ENCODE data around the gene FEV. TPM values are rescaled to one million over a fixed set of nuclear protein-coding genes. Genes with fewer than 3 reads are reported as not detected.
A peak's percentile ranks its signal among the peaks of the same experiment; 100 is the strongest.

Gene FEV
- total and polyA plus RNA-seq, 11 donors: not detected

GRCh38 chr2:219003979-219004378 lies 19.0 kb upstream of the FEV start:
- 81 to 88% (median 85%) methylated on average over 3 of the region's 3 CpGs for WGBS, 4 donors
- intact Hi-C loops (cut with DNase I): no loop called here
- H3K27me3 ChIP-seq: peaks cover 48 to 97% (median 75%) of the 10 kb centered on the region in 9 donors

GRCh38 chr2:219003267-219003634 lies 18.3 kb upstream of the FEV start:
- H3K27me3 ChIP-seq: peaks cover 48 to 91% (median 82%) of the 10 kb centered on the region in 9 donors
- intact Hi-C loops (cut with DNase I): no loop called here
- H3K4me1 ChIP-seq: peaks cover 0 to 25% (median 18%) of the 10 kb centered on the region in 12 donors
- 4 to 21% (median 7%) methylated on average over 6 to 20 of the region's 20 CpGs for whole genome bisulfite sequencing, 4 donors
- peak overlapping the region in 2 of 12 donors; percentile 5 to 31 for H3K4me3 ChIP-seq
- H3K27ac ChIP-seq: no peak overlapping the region
- DNase-seq (no peak), ATAC-seq (peak in 1 of 4 donors; percentile 6)
- H3K9me3 ChIP-seq: no peaks in the 10 kb centered on the region
- peak in 2 of 12 donors; percentile 8 to 27 for TF ChIP-seq CTCF (IDR thresholded peaks at IDR 0.05)
- TF ChIP-seq POLR2A (IDR thresholded peaks at IDR 0.05): no peak
- no peaks in the 10 kb centered on the region for H3K36me3 ChIP-seq

More at GRCh38 chr2:219003979-219004378, 19.0 kb upstream of the FEV start:
- ATAC-seq: no peak
- DNase-seq: no peak
- no peak overlapping the region for H3K4me3 ChIP-seq
- no peak for TF ChIP-seq CTCF (IDR thresholded peaks at IDR 0.05)
- no peak overlapping the region for H3K27ac ChIP-seq
- peaks cover 0 to 25% (median 18%) of the 10 kb centered on the region in 12 donors for H3K4me1 ChIP-seq
- H3K36me3 ChIP-seq: no peaks in the 10 kb centered on the region
- H3K9me3 ChIP-seq: no peaks in the 10 kb centered on the region

- H3K36me3 ChIP-seq: no peaks in the 10 kb centered on the region
- no peaks in the 10 kb centered on the region for H3K9me3 ChIP-seq
- DNase-seq (no peak), ATAC-seq (no peak)
- 2 to 3% (median 2%) methylated on average over 37 to 72 of the region's 72 CpGs for WGBS, 4 donors
- H3K27ac ChIP-seq: no peak overlapping the region
- TF ChIP-seq POLR2A (IDR thresholded peaks at IDR 0.05) (no peak), CTCF (IDR thresholded peaks at IDR 0.05) (peak in 8 of 12 donors; percentile 3 to 44 (median 27))
- H3K27me3 ChIP-seq: peaks cover 48 to 88% (median 82%) of the 10 kb centered on the region in 9 donors
- peak overlapping the region in 3 of 12 donors; percentile 3 to 31 (median 5) for H3K4me3 ChIP-seq
- intact Hi-C loops (cut with DNase I): no loop called here
- H3K4me1 ChIP-seq: peaks cover 0 to 25% (median 18%) of the 10 kb centered on the region in 12 donors
Measured at GRCh38 chr2:219002395-219003266, 17.6 kb upstream of the FEV start.

GRCh38 chr2:219001577-219002394 lies 16.8 kb upstream of the FEV start:
- H3K27me3 ChIP-seq: peaks cover 48 to 91% (median 85%) of the 10 kb centered on the region in 9 donors
- intact Hi-C loops (cut with DNase I): no loop called here
- H3K4me3 ChIP-seq: peak overlapping the region in 2 of 12 donors; percentile 4 to 6

More at GRCh38 chr2:219001577-219002394, 16.8 kb upstream of the FEV start:
- 1 to 2% (median 2%) methylated on average over 11 to 70 of the region's 70 CpGs for WGBS, 4 donors
- DNase-seq (peak in 1 of 5 donors; percentile 60), ATAC-seq (peak in 2 of 4 donors; percentile 25 to 38)
- TF ChIP-seq CTCF (IDR thresholded peaks at IDR 0.05) (no peak), POLR2A (IDR thresholded peaks at IDR 0.05) (no peak)
- H3K4me1 ChIP-seq: peaks cover 0 to 25% (median 18%) of the 10 kb centered on the region in 12 donors
- no peak overlapping the region for H3K27ac ChIP-seq
- H3K36me3 ChIP-seq: no peaks in the 10 kb centered on the region
- no peaks in the 10 kb centered on the region for H3K9me3 ChIP-seq
